B cell (primary cell): Measurements from ENCODE around the gene ANKS1B. TPM values are rescaled to one million over a fixed set of nuclear protein-coding genes. Genes with fewer than 3 reads are reported as not detected.

ENCODE experiments used
- ATAC-seq: fragments of 200-7000 bp; cut with Tn5 transposase; one replicate; pipeline ENCODE4 v1.10.0; 2021; ENCODE audit warnings: low read depth, mild to moderate bottlenecking, moderate number of reproducible peaks, moderate library complexity
- CTCF ChIA-PET: fragments of 350-600 bp; sonication (Branson Sonifier 250); formaldehyde crosslinking; loops from one replicate; lab custom pipeline; 2021; ENCODE audit warnings: antibody characterized with exemption, inconsistent platforms; lab: Charles Lee
- POLR2A ChIA-PET: fragments of 350-600 bp; sonication (Branson Sonifier 250); formaldehyde crosslinking; loops from one replicate; lab custom pipeline; 2021; ENCODE audit warnings: antibody characterized with exemption; lab: Charles Lee
- DNase-seq: peaks from one replicate; pipeline ENCODE4 v3.0.0; 2013
- H2AFZ ChIP-seq: 2 replicates; pipeline ENCODE4 v1.6.1; 2012; ENCODE audit warnings: mild to moderate bottlenecking, low read depth, low read length; ENCODE audit not compliant: insufficient read depth, poor library complexity, severe bottlenecking
- H3K27ac ChIP-seq, 2 donors: 1 replicate in 1 of 2; 2 replicates in 1 of 2; pipeline ENCODE4 v1.5.1; 2012 to 2013; ENCODE audit warnings: low read length in 2 of 2, mild to moderate bottlenecking in 2 of 2, moderate library complexity in 1 of 2
- H3K27me3 ChIP-seq, 4 experiments: fragments of 200-600 bp in 1 of 4; sonication (generic) in 1 of 4; replicated peaks in 1 of 4; 1 replicate in 2 of 4; 2 replicates in 2 of 4; pipeline versions ENCODE4 v1.6.1 to v1.7.0; 2013 to 2016; ENCODE audit warnings: low read length in 3 of 4, mild to moderate bottlenecking in 2 of 4, mixed read lengths in 1 of 4, moderate library complexity in 1 of 4; ENCODE audit not compliant: insufficient read depth in 4 of 4, control insufficient read depth in 3 of 4; ENCODE audit errors: control extremely low read depth in 1 of 4
- H3K36me3 ChIP-seq, 2 experiments: replicated peaks in 1 of 2; 1 replicate in 1 of 2; 2 replicates in 1 of 2; pipeline versions ENCODE4 v1.6.1 to v1.7.1; 2013; ENCODE audit warnings: low read length in 1 of 2; ENCODE audit not compliant: insufficient read depth in 2 of 2, control insufficient read depth in 1 of 2; ENCODE audit errors: control extremely low read depth in 1 of 2, extremely low read depth in 1 of 2
- H3K4me1 ChIP-seq, 2 donors: fragments of 200-600 bp in 1 of 2; sonication (generic) in 1 of 2; 1 replicate in 1 of 2; 2 replicates in 1 of 2; pipeline versions ENCODE4 v1.5.1 to v1.6.1; 2013 to 2017; ENCODE audit warnings: low read length in 2 of 2; ENCODE audit not compliant: control insufficient read depth in 2 of 2, insufficient read depth in 2 of 2
- H3K4me2 ChIP-seq: replicated peaks from 2 replicates; pipeline ENCODE3; 2012; ENCODE audit warnings: mild to moderate bottlenecking, low read depth, low read length; ENCODE audit not compliant: poor library complexity, severe bottlenecking
- H3K4me3 ChIP-seq, 5 experiments: fragments of 200-600 bp in 1 of 5; sonication (generic) in 1 of 5; 1 replicate in 3 of 5; 2 replicates in 2 of 5; pipeline versions ENCODE4 v1.5.1 to v1.7.0; 2011 to 2016; ENCODE audit warnings: low read length in 4 of 5, mild to moderate bottlenecking in 4 of 5, low read depth in 2 of 5, control low read depth in 1 of 5, moderate library complexity in 1 of 5; ENCODE audit not compliant: insufficient read depth in 1 of 5; ENCODE audit errors: control extremely low read depth in 1 of 5, extremely low read depth in 1 of 5
- H3K79me2 ChIP-seq: fragments of 200-600 bp; sonication (generic); one replicate; pipeline ENCODE4 v1.6.0; 2016; ENCODE audit warnings: low read length; ENCODE audit not compliant: control insufficient read depth, insufficient read depth
- H3K9ac ChIP-seq: fragments of 200-600 bp; sonication (generic); 2 replicates; pipeline ENCODE4 v1.6.1; 2017; ENCODE audit warnings: mild to moderate bottlenecking, low read length, moderate library complexity
- H3K9me3 ChIP-seq, 3 donors: one replicate each; pipeline versions ENCODE4 v1.6.1 to v1.7.1; 2013; ENCODE audit warnings: low read length in 2 of 3; ENCODE audit not compliant: control insufficient read depth in 2 of 3, insufficient read depth in 1 of 3; ENCODE audit errors: control extremely low read depth in 1 of 3
- H4K20me1 ChIP-seq: 2 replicates; pipeline ENCODE4 v1.6.0; 2012; ENCODE audit warnings: mild to moderate bottlenecking, low read length; ENCODE audit not compliant: insufficient read depth, control insufficient read depth, poor library complexity, severe bottlenecking
- H3K27ac Mint-ChIP-seq: one replicate; pipeline ENCODE4 v1.8.0; 2021; ENCODE audit warnings: mixed read lengths
- H3K27me3 Mint-ChIP-seq: one replicate; pipeline ENCODE4 v1.8.0; 2021; ENCODE audit warnings: mixed read lengths
- H3K4me1 Mint-ChIP-seq: one replicate; pipeline ENCODE4 v1.8.0; 2021; ENCODE audit warnings: mixed read lengths
- H3K4me3 Mint-ChIP-seq: one replicate; pipeline ENCODE4 v1.8.0; 2021; ENCODE audit warnings: mixed read lengths
- H3K9me3 Mint-ChIP-seq: one replicate; pipeline ENCODE4 v1.8.0; 2022; ENCODE audit warnings: mixed read lengths; ENCODE audit not compliant: insufficient read depth
- EZH2 ChIP-seq: IDR thresholded peaks from 2 replicates; pipeline ENCODE4 v1.6.1; 2012; ENCODE audit warnings: borderline replicate concordance, low read depth, mild to moderate bottlenecking, moderate library complexity, low read length; ENCODE audit not compliant: insufficient read depth, poor library complexity, severe bottlenecking
- WGBS: methylation state at CpG from one replicate; pipeline ENCODE4 v1.1.5; 2013; ENCODE audit warnings: missing lambda C conversion rate; ENCODE audit not compliant: insufficient coverage; 5-methylcytosine and 5-hydroxymethylcytosine counted together
- intact Hi-C: fragments of 100-400 bp; cut with micrococcal nuclease; formaldehyde crosslinking; loops from one replicate; pipeline ENCODE4 v1.10.0; 2022
- polyA plus RNA-seq: library from polyadenylated mRNA; depleted of rRNA; stranded (reverse); fragments of >200 nt; gene quantifications from 2 replicates; pipeline ENCODE4 v1.2.3, GENCODE V29; 2012
- total RNA-seq, 2 donors: library from RNA; stranded (reverse); fragments of 120-200 nt in 1 of 2; gene quantifications; 1 replicate in 1 of 2; 2 replicates in 1 of 2; pipeline versions ENCODE4 v1.2.3 to v1.2.4, GENCODE V29; 2013 to 2022
- TF ChIP-seq, protein P1 (sequence below): fragments of 200-600 bp; IDR thresholded peaks from one replicate; pipeline ENCODE4 v1.8.0; 2022; ENCODE audit warnings: antibody characterized with exemption, mild to moderate bottlenecking

ANKS1B gene
- total and polyA plus RNA-seq, 2 donors (not counting 1 experiment from before 2014, with no cell fraction given) = not detected

DNA sequence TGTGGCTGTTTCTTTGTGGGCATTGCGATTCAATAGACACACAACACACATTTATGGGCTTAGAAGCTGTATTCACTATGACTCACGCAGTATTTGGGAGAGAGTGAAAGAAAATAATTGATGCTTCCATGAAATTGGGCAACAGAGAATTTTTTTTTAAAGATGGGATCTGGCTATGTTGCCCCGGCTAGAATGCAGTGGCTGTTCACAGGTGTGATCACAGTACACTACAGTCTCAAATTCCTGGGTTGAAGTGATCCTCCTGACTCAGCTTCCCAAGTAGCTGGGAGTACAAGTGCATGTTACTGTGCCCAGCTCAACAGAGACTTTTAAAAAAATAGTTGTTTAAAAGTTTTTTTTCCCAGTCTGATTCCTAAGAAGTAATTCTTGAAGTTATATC lies 1193.3 kb downstream of the ANKS1B start:
- Histone ChIP-seq H3K36me3 (no peaks in the 10 kb centered on the region), H3K27ac (no peak overlapping the region), H3K27me3 (no peaks in the 10 kb centered on the region), H3K4me1 (no peaks in the 10 kb centered on the region), H3K9me3 (no peaks in the 10 kb centered on the region), H2AFZ (no peak overlapping the region), H4K20me1 (no peaks in the 10 kb centered on the region), H3K79me2 (no peaks in the 10 kb centered on the region), H3K4me3 (no peak overlapping the region), H3K9ac (no peak overlapping the region), H3K4me2 (no peak overlapping the region)
- no peak for DNase-seq
- no CpG with 5 or more reads among the region's 3 CpGs for WGBS
- H3K4me3 Mint-ChIP-seq = no peak overlapping the region
- ChIA-PET POLR2A (no interaction called here), CTCF (no interaction called here)
- intact Hi-C loops = no loop called here
- H3K4me1 Mint-ChIP-seq = no peaks in the 10 kb centered on the region
- peaks cover 18% of the 10 kb centered on the region for H3K27me3 Mint-ChIP-seq
- H3K27ac Mint-ChIP-seq = no peak overlapping the region
- no peak for TF ChIP-seq EZH2
- TF ChIP-seq, protein P1, sequence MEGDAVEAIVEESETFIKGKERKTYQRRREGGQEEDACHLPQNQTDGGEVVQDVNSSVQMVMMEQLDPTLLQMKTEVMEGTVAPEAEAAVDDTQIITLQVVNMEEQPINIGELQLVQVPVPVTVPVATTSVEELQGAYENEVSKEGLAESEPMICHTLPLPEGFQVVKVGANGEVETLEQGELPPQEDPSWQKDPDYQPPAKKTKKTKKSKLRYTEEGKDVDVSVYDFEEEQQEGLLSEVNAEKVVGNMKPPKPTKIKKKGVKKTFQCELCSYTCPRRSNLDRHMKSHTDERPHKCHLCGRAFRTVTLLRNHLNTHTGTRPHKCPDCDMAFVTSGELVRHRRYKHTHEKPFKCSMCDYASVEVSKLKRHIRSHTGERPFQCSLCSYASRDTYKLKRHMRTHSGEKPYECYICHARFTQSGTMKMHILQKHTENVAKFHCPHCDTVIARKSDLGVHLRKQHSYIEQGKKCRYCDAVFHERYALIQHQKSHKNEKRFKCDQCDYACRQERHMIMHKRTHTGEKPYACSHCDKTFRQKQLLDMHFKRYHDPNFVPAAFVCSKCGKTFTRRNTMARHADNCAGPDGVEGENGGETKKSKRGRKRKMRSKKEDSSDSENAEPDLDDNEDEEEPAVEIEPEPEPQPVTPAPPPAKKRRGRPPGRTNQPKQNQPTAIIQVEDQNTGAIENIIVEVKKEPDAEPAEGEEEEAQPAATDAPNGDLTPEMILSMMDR = no peak
- ATAC-seq = no peak
- H3K9me3 Mint-ChIP-seq = no peaks in the 10 kb centered on the region

DNA sequence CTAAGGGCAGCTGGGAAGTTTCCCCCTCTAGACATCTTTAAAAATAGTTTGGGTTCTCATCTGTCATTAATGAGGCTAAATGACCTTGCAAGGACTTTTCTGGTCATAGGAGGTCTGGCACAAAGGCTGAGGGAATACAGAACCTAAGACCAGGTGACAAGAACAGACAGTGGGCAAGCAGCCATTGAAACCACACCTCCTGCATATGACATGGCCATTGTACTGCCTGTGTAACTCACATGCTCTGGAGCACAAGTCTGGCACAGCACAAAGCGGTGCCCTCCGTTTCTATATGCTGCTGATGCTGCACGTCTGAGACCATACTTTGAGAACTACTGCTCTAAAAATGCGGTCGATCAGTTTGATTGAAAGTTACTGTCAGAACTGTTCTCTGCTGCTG lies 1196.3 kb downstream of the ANKS1B start:
- intact Hi-C loops = no loop called here
- H3K4me1 ChIP-seq = no peaks in the 10 kb centered on the region

More for the DNA sequence above, 1196.3 kb downstream of the ANKS1B start:
- Histone ChIP-seq H3K9me3 (no peaks in the 10 kb centered on the region), H3K9ac (no peak overlapping the region), H3K4me2 (no peak overlapping the region), H3K4me3 (no peak overlapping the region), H3K27ac (no peak overlapping the region), H3K36me3 (no peaks in the 10 kb centered on the region), H3K79me2 (no peaks in the 10 kb centered on the region), H3K27me3 (no peaks in the 10 kb centered on the region), H2AFZ (no peak overlapping the region), H4K20me1 (no peaks in the 10 kb centered on the region)
- no peak overlapping the region for H3K4me3 Mint-ChIP-seq
- H3K27me3 Mint-ChIP-seq = peaks cover 26% of the 10 kb centered on the region
- no peak for TF ChIP-seq EZH2
- TF ChIP-seq, protein P1 = no peak
- H3K27ac Mint-ChIP-seq = no peak overlapping the region
- POLR2A ChIA-PET = no interaction called here
- DNase-seq (no peak), ATAC-seq (no peak)
- 96% methylated on average over 3 of the region's 5 CpGs for WGBS
- no peaks in the 10 kb centered on the region for H3K9me3 Mint-ChIP-seq
- no peaks in the 10 kb centered on the region for H3K4me1 Mint-ChIP-seq
- CTCF ChIA-PET = no interaction called here
